Activated T-cell treated with anti-CD3 and anti-CD28 coated beads, Interleukin-2, amount 50 U/mL, for 48 hours (primary cell): Measurements from ENCODE around the gene SCAMP3.
"Not testable (repeated sequence)": the region's sequence is repeated elsewhere in the genome, so short reads cannot be mapped to it uniquely, and the experiment has no call there.

Source experiments
- DNase-seq, 2 experiments: peaks; one replicate each; pipeline ENCODE4 v3.0.0-alpha.2; 2020

Gene SCAMP3

GRCh38 chr1:155261852-155262673, at the start of gene SCAMP3:
Gene SCAMP3 (minus strand): TSS chr1:155262360. CDS start chr1:155262151, 209 bp downstream.
- DNase-seq, result peak; percentile 89 to 90

- DNase-seq, result peak in 1 of 2 experiments; percentile 32
These were observed 47.4 kb upstream of the SCAMP3 start for GRCh38 chr1:155309423-155310021.

DNA sequence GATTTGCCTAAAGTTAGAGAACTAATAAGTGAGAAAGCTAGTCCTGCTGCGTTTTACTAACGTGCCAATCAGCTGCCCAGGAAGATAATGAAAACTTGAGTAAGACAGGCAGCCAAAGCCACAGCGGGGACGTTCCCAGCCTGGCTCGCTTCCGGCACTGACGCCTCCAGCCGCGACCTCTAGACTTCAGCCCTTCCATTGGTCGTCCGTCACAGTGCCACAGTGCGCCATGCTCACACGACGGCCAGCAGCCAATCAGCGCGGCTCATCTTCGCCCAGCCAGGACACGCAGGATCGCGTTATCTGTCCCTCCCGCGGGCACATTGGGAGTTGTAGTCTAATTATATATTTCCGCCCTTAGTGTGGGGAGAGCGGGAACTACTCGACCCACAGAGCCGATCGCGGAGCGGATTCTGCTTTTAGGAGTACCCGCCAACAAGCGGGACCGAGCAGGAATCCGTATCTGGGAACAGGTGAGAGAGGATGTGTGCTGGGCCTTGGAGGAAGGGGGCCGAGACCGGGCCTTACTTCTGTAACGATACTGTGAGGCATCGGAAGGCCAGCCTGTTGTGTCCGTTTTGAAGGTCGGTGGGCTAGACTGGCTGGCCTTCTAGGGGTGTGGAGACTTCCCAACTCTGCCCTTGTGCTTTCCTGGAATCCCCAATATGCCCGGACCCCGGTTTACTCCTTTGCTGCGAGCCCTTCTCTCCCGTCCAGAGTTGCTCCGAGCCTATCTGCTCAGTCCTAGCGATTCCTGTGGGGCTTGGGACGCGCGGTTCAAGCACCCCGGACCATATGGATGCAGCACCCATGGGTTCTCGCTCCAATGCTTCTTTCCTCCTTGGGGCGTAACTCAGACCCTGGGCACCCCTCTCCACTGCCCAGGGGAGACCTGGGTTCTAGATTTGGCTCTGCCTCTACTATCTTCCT, 46.6 kb upstream of the SCAMP3 start, which contains the start of gene FDPS:
FDPS (plus strand) TSS at position 374 of the 930 bp plus-strand sequence. CDS start 924 bp downstream, outside the sequence.
- DNase-seq, result peak; percentile 96 to 97

GRCh38 chr1:155307247-155307740, 45.1 kb upstream of the SCAMP3 start:
- DNase-seq, result no peak

- no peak for DNase-seq
These were observed 43.8 kb upstream of the SCAMP3 start for GRCh38 chr1:155305881-155306391.

DNA sequence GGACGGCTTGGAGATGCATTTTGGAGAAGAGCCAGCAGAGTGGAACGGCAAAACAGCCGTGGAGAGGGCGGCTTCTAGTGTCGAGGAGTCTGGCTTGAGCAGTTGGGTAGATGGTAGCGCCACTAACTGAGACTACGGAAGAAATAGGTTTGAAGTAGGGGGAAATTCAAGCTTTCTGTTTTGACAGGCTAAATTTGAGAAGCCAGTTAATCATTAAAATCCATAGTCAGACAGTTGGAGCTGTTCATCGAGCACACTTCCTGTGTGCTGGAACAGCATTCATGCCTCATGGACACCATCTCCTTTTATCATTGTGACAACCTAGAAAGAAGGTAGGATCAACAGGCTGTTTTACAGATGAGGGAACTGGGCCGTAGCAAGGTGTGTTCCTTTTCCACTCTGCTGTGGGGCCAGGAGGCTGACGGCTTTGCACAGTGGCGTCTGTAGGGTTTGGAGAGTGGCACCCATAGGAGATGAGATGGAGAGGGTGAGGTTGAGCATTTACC, 42.5 kb upstream of the SCAMP3 start:
- DNase-seq, result no peak

DNA sequence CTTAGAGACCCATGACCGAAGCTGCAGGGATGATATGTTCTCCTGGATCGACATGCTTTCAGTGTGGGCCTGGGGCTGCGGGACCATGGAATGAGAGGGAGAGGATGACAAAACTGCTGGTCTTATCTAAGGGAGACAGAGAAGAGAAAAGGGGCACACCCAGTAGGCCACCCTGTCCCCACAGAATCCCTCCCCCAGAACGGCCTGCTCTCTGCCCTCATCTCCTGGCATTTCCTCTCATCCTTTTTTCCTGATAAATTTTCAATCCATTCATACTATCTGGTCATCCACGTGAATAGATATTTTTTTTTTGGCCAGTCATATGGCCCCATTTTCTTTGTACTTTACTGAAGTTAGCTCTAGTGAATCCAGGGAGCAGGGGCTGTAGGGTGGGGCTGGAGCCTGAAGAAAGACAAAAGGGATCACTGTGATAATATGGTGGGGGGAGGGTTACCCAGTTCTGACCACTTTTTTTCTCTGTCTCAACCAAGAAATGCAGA, 39.2 kb upstream of the SCAMP3 start, which contains the start of gene PKLR:
PKLR (minus strand) TSS at position 97 of the 500 bp plus-strand sequence; CDS start at position 54, 43 bp downstream.
- no peak for DNase-seq

GRCh38 chr1:155300553-155301329, 38.6 kb upstream of the SCAMP3 start:
- no peak for DNase-seq

DNA sequence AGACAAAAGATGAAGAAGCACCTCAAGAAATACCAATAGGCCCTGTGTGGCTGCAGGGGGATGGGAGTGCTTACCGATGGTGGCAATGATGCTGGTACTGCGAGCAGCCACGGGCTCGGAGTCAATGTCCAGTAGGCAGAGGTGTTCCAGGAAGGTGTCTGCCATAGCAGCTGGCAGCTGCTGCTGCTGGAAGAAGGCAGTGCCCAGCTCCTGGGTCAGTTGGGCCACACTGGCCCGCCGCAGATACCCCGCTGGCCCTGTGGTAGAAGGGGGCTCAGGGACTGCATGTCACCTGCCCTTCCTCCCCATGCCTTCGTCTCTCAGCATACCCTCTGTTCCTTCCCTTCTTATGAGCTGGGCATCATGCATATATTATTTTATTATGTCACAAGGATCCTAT, 37.9 kb upstream of the SCAMP3 start:
- DNase-seq, result no peak

DNA sequence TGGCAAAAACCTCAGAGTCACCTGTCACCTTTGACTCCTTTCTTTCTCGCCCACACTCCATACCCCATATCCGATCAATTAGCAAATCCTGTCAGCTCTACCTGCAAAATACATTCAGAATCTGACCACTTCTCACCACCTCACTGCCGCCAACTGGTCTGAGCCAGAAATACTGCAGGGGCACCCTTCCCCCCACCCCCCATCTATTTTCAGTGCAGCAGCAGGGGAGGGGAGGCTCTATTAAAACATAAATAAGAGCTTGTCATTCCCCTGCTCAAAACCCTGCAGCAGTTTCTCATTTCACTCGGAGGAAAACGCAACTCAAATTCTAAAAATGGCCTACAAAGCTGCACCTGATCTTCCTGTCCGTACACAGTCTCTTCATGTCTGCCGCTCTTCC, 35.2 kb upstream of the SCAMP3 start:
- DNase-seq, result no peak

- no peak for DNase-seq
These were observed 34.5 kb upstream of the SCAMP3 start for GRCh38 chr1:155296661-155297060.

- no peak for DNase-seq
These were observed 33.7 kb upstream of the SCAMP3 start for GRCh38 chr1:155295942-155296267.

DNA sequence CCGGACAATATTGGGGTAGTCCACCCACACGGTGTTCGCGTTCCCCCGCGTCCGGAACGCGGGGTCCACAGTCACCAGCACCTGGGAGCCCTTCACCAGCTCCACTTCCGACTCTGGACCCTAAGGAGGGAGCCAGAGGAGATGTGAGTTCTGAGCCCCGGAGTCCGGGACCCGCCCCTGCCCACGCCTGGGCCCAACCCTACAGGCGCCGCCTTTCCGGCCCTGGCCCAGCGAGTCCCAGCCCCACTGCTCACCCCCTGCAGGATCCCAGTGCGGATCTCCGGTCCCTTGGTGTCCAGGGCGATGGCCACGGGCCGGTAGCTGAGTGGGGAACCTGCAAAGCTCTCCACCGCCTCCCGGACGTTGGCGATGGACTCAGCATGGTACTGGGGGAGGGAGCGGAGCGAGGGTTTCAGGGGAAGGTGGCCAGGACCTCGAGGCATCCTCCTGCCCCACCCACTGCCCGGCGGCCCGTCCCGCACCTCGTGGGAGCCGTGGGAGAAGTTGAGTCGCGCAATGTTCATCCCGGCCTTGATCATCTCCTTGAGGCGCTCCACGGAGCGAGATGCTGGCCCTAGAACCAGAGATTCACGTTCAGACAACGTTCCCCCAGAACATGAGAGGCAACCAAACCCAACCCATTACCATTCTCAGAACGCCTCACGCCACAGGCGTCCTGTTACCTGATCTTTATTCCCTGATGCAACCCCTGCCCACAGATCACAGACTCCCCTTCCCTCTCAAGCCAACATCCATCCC, 33.2 kb upstream of the SCAMP3 start:
- DNase-seq, result no peak

DNA sequence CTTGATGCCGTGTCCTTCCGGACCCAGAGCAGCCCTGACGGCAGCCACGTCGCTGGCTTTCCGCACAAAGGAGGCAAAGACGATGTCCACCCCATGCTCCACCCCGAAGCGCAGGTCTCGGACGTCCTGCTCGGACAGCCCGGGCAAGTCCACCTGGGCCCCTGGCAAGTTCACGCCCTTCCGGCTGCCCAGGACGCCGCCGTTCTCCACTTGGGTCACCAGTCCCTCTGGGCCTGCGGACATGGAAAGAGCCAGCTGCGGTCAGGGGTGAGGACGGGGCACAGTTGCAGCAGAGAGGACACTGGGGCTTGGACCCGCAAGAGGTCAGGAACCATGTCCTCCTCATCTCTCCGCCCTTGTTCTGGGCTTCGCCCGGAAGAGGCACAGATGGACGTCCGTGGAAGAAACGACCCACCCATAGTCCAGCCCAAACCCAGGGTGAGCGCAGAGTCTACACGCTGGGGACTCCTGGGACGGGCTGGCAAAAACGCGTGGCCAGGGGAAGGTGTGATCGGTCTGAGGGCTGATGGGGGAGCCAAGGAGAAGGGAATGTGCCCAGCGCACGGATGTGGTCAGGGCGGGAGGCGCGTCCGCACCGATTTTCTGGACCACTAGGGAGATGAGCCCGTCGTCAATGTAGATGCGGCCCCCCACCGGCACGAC, 32.5 kb upstream of the SCAMP3 start:
- DNase-seq, result no peak

GRCh38 chr1:155293086-155293749, 31.1 kb upstream of the SCAMP3 start:
- no peak for DNase-seq

DNA sequence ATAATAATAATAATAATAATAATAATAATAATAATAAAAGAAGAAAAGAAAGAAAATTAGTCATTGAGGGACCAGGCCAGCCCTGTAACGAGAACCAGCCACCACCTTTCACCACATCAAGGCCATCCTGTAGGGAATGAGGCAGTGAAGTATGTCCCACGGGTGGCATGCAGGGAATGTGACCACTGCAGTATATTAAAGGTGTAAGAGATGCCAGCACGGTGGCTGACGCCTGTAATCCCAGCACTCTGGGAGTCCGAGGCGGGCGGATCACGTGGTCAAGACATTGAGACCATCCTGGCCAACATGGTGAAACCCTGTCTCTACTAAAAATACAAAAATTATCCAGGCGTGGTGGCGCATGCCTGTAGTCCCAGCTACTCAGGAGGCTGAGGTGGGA, 28.8 kb upstream of the SCAMP3 start:
- DNase-seq, result not testable (repeated sequence)

GRCh38 chr1:155287987-155288543, 25.9 kb upstream of the SCAMP3 start:
- DNase-seq, result no peak

- DNase-seq, result no peak
These were observed 24.4 kb upstream of the SCAMP3 start for GRCh38 chr1:155286544-155286943.

DNA sequence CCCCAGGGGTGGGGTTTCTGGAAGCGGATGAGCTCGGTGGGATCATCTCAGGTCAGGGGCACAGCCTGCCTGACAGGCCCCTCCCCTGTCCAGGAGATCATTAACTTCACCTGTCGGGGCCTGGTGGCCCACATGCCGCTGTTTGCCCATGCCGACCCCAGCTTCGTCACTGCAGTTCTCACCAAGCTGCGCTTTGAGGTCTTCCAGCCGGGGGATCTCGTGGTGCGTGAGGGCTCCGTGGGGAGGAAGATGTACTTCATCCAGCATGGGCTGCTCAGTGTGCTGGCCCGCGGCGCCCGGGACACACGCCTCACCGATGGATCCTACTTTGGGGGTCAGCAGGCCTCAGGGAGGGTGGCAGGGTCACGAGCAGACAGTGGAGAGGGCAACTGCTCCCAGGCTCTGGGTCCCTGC, 23.5 kb upstream of the SCAMP3 start:
- DNase-seq, result no peak
